GM19455 (cell line): ENCODE measurements around the gene TSTD1.
"Not testable (repeated sequence)": the region's sequence is repeated elsewhere in the genome, so short reads cannot be mapped to it uniquely, and the experiment has no call there.

Source experiments
- ATAC-seq: cut with Tn5 transposase; IDR thresholded peaks from one replicate; pipeline ENCODE4 v1.9.1; 2021; ENCODE audit not compliant: unreplicated experiment

Gene TSTD1

DNA sequence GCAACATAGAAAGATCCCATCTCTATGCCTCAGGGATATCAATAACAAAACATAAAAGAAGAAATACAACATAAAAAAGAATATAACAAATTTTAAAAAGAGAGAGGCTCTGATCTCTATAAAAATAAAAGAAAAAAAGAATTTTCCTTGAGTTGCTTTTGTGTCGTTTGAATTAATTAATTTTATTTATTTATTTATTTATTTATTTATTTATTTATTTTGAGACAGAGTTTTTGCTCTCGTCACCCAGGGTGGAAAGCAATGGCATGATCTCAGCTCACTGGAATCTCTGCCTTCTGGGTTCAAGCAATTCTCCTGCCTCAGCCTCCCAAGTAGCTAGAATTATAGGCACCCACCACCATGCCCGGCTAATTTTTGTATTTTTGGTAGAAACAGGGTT lies 26.3 kb downstream of the TSTD1 start:
- no peak for ATAC-seq

DNA sequence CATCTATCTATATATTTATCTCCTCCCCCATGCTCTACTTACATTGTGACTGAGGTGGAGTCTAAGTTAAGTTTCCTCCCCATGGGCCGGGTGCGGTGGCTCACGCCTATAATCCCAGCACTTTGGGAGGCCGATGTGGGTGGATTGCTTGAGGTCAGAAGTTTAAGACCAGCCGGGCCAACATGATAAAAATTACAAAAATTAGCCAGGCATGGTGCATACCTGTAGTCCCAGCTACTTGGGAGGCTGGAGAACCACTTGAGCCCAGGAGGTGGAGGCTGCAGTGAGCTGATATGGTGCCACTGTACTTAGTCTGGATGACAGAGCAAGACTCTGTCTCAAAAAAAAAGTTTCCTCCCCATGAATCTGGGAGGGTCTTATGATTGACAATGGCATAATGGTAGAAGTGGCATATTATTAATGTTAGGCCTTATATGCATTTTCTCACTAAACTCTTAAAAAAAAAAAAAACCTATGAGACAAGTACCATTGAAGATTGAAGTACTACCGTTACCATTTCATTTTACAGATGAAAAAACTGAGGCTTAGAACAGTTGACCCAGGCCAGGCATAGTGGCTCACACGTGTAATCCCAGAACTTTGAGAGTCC lies 29.1 kb downstream of the TSTD1 start:
- no peak for ATAC-seq

DNA sequence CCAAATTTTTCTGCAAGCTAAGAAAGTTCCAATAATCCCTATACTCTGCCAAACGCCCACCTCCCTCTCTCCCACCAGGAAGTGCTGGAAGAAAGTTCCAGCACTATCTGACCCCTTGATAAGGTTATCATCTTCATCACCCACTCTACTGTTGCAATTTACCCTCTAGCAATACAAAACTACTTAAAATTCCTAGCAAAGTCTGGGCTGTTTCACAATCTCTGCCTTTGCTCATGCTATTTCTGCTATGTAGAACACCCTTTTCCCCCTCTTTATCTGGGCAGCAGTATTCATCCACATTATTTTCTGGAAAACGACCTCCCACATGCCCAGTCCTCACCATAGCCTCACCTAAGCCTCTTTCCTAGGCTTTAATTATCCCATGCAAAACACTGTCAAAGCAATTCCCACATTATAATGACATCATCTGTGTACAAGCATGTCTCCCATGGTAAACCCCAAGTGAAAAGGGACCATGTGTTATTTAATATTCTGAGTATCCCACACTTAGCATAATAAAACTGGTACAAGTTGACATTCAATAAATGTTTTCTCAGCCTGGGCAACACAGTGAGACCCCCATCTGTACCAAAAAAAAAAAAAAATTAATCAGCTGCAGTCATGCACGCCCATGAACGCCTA lies 29.8 kb downstream of the TSTD1 start:
- ATAC-seq = no peak

DNA sequence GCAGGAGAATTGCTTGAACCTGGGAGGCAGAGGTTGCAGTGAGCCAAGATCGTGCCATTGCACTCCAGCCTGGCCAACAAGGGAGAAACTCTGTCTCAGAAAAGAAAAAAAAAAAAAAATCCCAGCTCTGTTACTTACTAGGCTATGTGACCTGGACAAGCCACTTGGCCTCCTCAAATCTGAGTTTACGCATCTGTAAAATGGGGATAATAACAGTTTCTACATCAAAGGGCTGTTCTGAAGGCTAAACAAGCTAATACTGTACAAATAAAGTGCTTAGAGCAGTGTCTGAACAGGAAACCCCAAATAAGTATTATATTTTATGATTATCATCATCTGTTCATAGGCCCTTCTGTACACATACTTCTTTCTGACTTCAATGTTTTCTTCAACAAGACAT lies 31.4 kb downstream of the TSTD1 start:
- no peak for ATAC-seq

DNA sequence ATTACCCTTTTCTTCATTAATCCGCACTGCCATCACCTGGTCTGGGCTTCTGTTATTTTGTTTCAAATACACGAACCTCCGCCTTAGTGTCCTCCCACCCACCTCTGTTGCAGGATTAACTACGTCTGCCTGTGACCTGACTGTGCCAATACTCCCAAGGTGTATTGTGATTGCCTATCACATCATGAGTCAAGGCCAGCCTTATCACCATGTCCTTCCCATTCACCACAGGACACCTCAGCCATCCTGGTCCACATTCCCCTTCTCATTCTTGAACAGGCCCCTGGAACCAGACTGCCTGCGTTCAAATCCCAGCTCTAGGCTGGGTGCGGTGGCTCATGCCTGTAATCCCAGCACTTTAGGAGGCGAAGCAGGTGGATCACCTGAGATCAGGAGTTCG lies 32.2 kb downstream of the TSTD1 start:
- no peak for ATAC-seq

DNA sequence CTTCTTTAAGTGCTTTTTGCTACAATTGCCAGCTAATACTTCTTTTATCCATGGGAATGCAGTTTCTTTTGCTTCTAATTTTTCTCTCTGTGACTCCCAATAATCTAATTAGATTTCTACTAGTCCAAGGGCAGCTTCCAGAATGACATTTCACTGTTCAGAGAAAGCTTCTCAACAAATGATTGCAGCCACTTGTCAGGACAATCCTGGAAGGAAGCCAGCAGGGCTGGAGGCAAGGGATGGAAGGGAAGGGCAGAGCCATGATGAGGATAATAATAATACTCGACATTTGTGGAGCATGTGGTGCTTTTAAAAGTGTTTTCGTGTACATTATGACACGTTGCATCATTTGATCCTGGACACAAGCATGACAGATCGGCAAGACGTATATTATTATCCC lies 37.2 kb downstream of the TSTD1 start:
- ATAC-seq = no peak

DNA sequence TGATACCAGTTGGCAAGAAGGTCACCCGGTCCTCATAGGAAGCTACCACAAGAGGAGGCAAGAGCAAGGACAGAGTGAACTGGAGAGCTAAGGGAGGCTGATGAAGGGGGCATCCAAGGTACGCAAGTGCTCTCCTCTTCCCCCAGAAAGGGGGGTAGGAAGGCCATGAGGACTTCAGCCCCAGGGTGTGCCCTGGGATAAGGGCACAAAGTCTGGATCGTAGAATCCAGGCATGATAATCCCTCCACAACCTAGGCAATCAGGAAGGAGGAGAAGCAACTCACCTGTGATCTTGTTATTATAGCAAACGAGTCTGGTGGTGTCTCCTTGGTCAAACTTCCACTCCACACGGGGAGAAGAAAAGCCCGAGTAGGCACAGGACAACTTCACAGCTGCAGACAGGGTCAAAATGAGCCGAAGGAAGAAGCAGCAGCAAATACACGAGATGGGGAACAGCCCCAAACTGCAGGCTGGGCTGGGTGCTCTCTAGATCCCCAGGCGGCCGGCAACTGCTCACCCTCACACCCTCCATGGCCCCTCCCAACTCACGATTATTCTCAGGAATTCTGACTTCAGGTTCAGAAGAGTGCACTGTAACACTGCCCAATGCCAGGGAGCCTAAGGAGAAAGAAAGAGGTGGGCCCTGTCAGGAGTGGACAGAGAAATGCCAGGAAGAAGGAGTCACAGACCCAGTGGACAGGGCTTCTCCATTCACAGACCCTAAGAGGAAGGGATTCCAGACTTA lies 37.9 kb downstream of the TSTD1 start:
- no peak for ATAC-seq

DNA sequence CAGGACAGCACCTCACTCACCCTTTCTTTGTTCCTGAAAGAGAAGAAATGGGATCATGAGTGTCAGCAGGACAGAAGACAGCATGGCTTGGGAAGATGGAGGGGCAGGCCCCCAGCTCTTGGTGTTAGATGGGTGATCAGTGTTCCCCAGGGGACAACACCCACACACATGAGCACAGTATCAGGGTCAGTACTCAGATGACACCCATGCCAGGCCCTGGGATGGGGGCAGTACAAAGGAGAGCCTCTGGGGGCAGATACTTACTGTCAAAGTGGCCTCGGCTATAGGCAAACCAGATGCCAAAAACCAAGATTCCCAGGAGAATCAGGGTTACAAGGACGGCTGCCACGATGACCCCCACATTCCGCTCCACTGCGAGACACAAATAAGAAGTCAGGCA lies 39.4 kb downstream of the TSTD1 start:
- ATAC-seq = no peak

DNA sequence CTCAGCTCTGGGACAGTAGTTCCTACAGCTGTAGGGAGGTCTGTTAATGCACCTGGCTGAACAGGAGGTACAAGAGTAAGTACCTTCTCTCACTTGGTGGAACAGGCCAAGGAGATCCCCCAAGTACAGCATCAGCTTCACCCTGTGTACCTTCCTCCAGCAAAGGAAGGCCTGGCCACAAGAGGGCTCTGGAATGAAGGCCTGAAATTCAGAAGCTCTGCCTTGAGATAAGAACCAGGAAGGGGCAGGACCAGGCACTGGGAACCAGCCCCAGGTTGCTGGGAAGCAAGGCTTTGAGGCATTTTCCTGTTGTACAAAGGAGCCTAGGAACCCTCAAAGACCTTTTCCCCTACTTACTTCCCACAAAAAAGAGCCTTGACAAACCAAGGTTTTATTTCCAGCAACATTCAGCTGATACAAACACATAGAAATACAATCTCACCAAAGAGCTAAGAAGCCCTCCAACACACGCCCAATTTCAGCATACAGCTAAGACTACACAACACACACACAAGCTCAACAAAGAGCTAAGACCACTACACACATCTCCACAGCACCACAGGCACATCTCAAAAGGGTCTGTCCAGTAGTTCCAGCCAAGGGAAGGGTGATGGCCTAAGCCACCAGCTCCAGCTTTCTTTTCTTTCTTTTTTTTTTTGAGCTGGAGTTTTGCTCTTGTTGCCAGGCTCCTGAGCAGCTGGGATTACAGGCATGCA lies 41.3 kb downstream of the TSTD1 start:
- ATAC-seq = no peak

DNA sequence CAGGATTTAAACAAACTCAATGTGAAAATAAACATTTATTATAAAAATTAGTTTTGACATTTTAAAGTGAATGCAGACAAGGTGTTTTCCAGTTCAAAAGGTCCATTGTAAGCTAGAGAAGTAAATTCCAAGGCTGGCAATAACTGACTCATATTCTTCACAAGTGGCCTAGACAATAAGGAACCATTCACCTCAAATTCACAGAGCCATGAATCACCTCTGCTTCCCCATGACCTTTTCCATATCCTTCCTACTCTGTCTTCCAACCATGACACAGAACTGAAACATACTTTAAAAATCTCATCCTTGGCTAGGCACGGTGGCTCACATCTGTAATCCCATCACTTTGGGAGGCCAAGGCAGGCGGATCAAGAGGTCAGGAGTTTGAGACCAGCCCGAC lies 42.6 kb downstream of the TSTD1 start:
- ATAC-seq = no peak

DNA sequence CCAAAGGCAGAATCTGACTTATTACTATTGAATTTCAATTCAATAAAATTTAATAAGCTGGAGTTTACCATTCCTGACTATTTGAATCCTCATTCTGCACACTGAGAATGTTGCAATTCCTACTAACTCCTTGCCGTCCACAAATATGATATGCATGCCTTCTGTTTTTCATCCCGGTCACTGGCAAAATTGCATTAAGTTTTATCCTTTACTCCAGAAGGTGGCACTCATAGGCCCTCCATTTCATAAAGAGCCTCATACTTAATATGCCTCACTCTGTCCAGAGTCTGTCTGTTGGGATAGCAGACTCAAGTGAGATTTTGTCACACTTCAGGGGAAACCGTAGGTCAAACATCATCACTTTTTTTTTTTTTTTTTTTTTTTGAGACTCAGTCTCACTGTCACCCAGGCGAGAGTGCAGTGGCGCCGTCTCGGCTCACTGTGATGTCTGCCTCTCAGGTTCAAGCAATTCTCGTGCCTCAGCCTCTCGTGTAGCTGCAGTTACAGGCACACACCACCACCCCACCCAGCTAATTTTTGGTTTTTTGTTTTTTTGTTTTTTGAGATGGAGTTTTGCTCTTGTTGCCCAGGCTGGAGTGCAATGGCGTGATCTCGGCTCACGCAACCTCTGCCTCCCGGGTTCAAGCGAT lies 45.1 kb downstream of the TSTD1 start:
- ATAC-seq = no peak

DNA sequence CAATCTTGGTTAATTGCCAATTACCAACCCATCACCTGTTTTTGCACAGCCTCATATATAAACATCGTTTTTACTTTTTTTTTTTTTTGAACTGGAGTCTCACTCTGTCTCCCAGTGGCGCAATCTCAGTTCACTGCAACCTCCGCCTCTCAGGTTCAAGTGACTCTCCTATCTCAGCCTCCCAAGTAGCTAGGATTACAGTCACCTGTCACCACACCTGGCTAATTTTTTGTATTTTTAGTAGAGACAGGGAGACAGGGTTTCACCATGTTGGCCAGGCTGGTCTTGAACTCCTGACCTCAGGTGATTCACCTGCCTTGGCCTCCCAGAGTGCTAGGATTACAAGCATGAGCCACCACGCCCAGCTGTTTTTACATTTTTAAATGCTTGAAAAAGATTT lies 46.7 kb downstream of the TSTD1 start:
- not testable (repeated sequence) for ATAC-seq
